Breast epithelium (tissue), 4 donors: ENCODE data around the gene PTPRN2. TPM values are rescaled to one million over a fixed set of nuclear protein-coding genes. Genes with fewer than 3 reads are reported as not detected.

Experiments used
- DNase-seq, 2 donors: peaks; one replicate each; pipeline ENCODE4 v3.0.0-alpha.2; 2019; ENCODE audit warnings: low spot score in 2 of 2
- H3K27ac ChIP-seq, 2 donors: fragments of 200-600 bp; sonication (generic) in 1 of 2; one replicate each; pipeline ENCODE4 v1.5.1; 2016 to 2019; ENCODE audit warnings: mild to moderate bottlenecking in 1 of 2
- H3K27me3 ChIP-seq, 2 donors: fragments of 200-600 bp; sonication (generic) in 1 of 2; one replicate each; pipeline versions ENCODE4 v1.5.1 to v1.6.0; 2017 to 2019; ENCODE audit warnings: control low read depth in 1 of 2, mild to moderate bottlenecking in 1 of 2
- H3K36me3 ChIP-seq: fragments of 200-600 bp; one replicate; pipeline ENCODE4 v1.5.1; 2019
- H3K4me1 ChIP-seq, 2 donors: fragments of 200-600 bp; sonication (generic); one replicate each; pipeline ENCODE4 v1.5.1; 2016 to 2019; ENCODE audit warnings: control low read depth in 1 of 2
- H3K4me3 ChIP-seq, 3 donors: fragments of 200-600 bp; sonication (generic); 1 replicate in 2 of 3; 2 replicates in 1 of 3; pipeline ENCODE4 v1.5.1; 2016 to 2019; ENCODE audit warnings: mild to moderate bottlenecking in 3 of 3, moderate library complexity in 2 of 3
- H3K9me3 ChIP-seq, 2 donors: fragments of 200-600 bp; sonication (generic) in 1 of 2; one replicate each; pipeline ENCODE4 v1.5.1; 2016 to 2019; ENCODE audit warnings: control low read depth in 1 of 2
- CTCF ChIP-seq, 3 donors: fragments of 450-650 bp; IDR thresholded peaks; one replicate each; pipeline ENCODE4 v1.5.1; 2016 to 2017; ENCODE audit warnings: antibody characterized with exemption in 3 of 3, mild to moderate bottlenecking in 3 of 3, moderate library complexity in 3 of 3
- POLR2A ChIP-seq: fragments of 450-650 bp; IDR thresholded peaks from one replicate; pipeline ENCODE4 v1.6.1; 2016; ENCODE audit warnings: antibody characterized with exemption, mild to moderate bottlenecking, moderate library complexity
- POLR2AphosphoS5 ChIP-seq, 3 donors: sonication (generic); formaldehyde crosslinking; IDR thresholded peaks; one replicate each; pipeline ENCODE4 v1.6.1; 2017; ENCODE audit warnings: antibody characterized with exemption in 3 of 3
- intact Hi-C: fragments of 100-400 bp; cut with DNase I; formaldehyde crosslinking; loops from one replicate; pipeline ENCODE4 v1.15.1; 2023; ENCODE audit warnings: low total_unique reads
- total RNA-seq, 3 donors: library from RNA; depleted of rRNA; stranded (reverse); fragments of >200 nt; gene quantifications; one replicate each; pipeline ENCODE4 v1.1.0, GENCODE V29; 2016

The PTPRN2 gene
- total RNA-seq, 3 donors from 2014 or later: 1.6 to 2.2 (median 2.2) TPM

DNA sequence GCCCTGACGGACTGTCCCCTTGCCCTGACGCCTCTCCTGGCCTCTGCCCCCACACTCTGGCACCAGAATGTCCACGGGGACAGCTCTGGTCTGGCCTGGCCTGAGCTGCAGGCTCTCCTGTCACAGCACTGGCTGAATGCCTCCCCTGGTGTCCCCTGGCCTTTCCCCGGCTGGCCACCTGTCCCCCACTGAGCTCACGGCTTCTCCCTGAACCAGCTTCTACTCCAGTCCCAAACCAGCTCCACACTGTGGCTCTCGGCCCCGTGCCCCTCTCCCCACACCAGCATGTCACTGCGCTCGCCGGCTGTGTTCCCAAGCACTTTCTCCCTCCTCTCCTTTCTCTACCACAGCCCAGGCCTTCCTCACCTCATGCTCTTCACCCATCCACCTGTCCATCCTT is 864.4 kb downstream of the PTPRN2 start:
- Histone ChIP-seq H3K27me3 (peaks cover 0 to 20% of the 10 kb centered on the region in 2 donors), H3K4me3 (no peak overlapping the region), H3K27ac (no peak overlapping the region), H3K36me3 (no peaks in the 10 kb centered on the region), H3K4me1 (no peaks in the 10 kb centered on the region), H3K9me3 (no peaks in the 10 kb centered on the region)
- intact Hi-C loops: no loop called here
- no peak for DNase-seq
- no peak for TF ChIP-seq CTCF (IDR thresholded peaks at IDR 0.05)
- no peak for TF ChIP-seq POLR2AphosphoS5 (IDR thresholded peaks at IDR 0.05)
- no peak for TF ChIP-seq POLR2A

DNA sequence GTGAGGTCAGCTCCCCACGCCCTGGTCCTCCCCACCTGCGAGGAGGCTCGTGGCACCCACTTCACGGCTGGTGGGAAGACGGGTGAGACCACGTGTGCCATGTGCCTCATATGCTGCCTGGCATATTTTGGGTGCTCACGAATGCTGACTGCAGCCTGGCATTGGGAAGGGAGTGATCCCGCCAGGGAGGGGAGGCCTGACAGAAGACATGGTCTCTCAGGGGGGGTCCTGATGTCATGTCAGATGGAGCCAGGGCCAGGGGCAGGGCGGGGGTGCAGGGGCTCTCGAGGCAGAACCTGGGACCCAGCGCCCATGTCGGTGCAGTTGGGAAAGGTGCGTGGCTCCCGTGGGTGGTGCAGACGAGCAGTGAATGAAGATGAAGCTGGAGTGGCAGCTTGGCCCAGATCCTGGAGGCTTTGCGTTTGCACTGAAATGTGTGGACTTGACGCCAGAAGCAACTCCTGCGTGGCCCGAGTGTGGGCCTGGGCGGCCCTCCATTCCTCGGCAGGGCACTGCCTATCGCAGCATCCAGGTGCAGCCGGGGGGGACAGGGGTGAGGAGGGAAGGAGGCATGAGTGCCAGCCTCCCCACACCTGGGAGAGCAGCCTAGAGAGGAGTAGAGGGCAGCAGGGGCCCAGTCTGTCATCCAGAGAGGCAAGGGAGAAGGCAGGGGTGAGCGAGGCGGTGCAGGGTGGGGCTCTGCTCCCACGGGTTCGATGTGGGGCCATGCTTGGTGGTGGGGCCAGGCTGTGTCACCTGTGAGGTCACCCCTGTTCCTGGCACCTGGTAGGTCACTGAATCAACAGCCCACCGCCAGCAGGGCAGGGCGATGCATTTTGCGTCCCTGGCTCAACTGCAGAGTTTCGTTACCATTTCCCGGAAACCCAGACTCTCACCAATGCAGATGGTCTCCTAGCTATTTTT is 865.2 kb downstream of the PTPRN2 start:
- TF ChIP-seq POLR2AphosphoS5 (IDR thresholded peaks at IDR 0.05) (no peak), POLR2A (no peak), CTCF (IDR thresholded peaks at IDR 0.05) (no peak)
- H3K27ac ChIP-seq: no peak overlapping the region
- H3K36me3 ChIP-seq: no peaks in the 10 kb centered on the region
- intact Hi-C loops: no loop called here
- DNase-seq: no peak
- no peaks in the 10 kb centered on the region for H3K4me1 ChIP-seq
- H3K27me3 ChIP-seq: peaks cover 0 to 20% of the 10 kb centered on the region in 2 donors
- H3K4me3 ChIP-seq: no peak overlapping the region
- H3K9me3 ChIP-seq: no peaks in the 10 kb centered on the region

DNA sequence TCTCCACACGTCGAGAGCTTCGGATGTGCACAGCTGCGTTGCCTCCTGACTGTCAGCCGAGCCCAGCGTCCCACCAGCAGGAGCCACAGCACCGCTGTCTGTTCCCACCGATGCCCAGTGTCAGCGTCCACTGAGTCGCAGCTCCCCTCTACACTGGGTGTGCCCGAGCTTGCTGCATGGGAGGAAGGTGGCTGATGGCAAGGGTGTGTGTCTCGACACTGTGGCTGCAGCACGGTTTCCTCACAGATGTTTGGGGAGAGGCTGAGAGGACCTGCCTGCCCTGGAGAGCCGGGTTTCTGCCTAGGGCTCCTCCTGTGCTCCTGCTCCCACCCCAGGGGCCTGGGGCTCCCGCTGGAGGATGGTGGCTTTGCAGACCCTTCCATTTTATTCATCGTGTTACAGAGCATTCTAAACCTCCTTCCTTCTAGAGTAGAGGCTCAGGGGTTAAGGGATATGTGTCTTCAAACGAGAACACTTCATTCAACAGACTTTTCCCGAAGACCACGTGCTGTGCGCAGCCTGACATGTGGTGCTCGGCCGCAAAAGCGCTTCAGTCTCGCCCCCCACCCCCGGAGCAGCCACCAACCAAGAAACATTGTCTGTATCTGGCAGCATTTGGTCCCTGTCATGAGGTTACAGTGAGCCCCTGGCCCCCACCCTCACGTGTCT is 866.0 kb downstream of the PTPRN2 start:
- Histone ChIP-seq H3K9me3 (no peaks in the 10 kb centered on the region), H3K27me3 (peaks cover 0 to 20% of the 10 kb centered on the region in 2 donors), H3K36me3 (no peaks in the 10 kb centered on the region), H3K4me1 (no peaks in the 10 kb centered on the region), H3K27ac (no peak overlapping the region), H3K4me3 (no peak overlapping the region)
- intact Hi-C loops: no loop called here
- DNase-seq: no peak
- TF ChIP-seq POLR2A (no peak), POLR2AphosphoS5 (IDR thresholded peaks at IDR 0.05) (no peak), CTCF (IDR thresholded peaks at IDR 0.05) (no peak)

GRCh38 chr7:157719705-157720655 is 867.6 kb downstream of the PTPRN2 start:
- Histone ChIP-seq H3K36me3 (no peaks in the 10 kb centered on the region), H3K27me3 (peaks cover 0 to 17% of the 10 kb centered on the region in 2 donors), H3K9me3 (peaks cover 0 to 5% of the 10 kb centered on the region in 2 donors), H3K4me3 (no peak overlapping the region), H3K4me1 (no peaks in the 10 kb centered on the region), H3K27ac (no peak overlapping the region)
- intact Hi-C loops: no loop called here
- DNase-seq: no peak
- TF ChIP-seq POLR2AphosphoS5 (IDR thresholded peaks at IDR 0.05): no peak
- no peak for TF ChIP-seq CTCF (IDR thresholded peaks at IDR 0.05)
- TF ChIP-seq POLR2A: no peak
